Neuronal stem cell (in vitro differentiated cells): ENCODE results near the gene SH3BP1.
A peak's percentile ranks its signal among the peaks of the same experiment; 100 is the strongest.
"Not testable (repeated sequence)": the region's sequence is repeated elsewhere in the genome, so short reads cannot be mapped to it uniquely, and the experiment has no call there.

ENCODE experiments used
- DNase-seq: peaks from one replicate; pipeline ENCODE4 v3.0.0-alpha.2; 2013; ENCODE audit warnings: low spot score
- H2AFZ ChIP-seq: one replicate; pipeline ENCODE4 v1.6.1; 2013; ENCODE audit warnings: mild to moderate bottlenecking, low read length, inconsistent platforms
- H2AK5ac ChIP-seq: 2 replicates; pipeline ENCODE4 v1.6.1; 2013; ENCODE audit warnings: low read depth, mild to moderate bottlenecking, inconsistent platforms, low read length, moderate library complexity, mixed read lengths
- H2BK120ac ChIP-seq: 2 replicates; pipeline ENCODE4 v1.6.1; 2013; ENCODE audit warnings: low read depth, mild to moderate bottlenecking, inconsistent platforms, low read length, moderate library complexity, mixed read lengths
- H2BK12ac ChIP-seq: one replicate; pipeline ENCODE4 v1.6.1; 2013; ENCODE audit warnings: low read length, inconsistent platforms
- H2BK15ac ChIP-seq: 2 replicates; pipeline ENCODE4 v1.6.1; 2013; ENCODE audit warnings: mild to moderate bottlenecking, low read length, inconsistent platforms, mixed read lengths
- H2BK5ac ChIP-seq: one replicate; pipeline ENCODE4 v1.6.1; 2013; ENCODE audit warnings: inconsistent platforms, mild to moderate bottlenecking, low read length, moderate library complexity
- H3K14ac ChIP-seq: one replicate; pipeline ENCODE4 v1.6.1; 2013; ENCODE audit warnings: low read length, inconsistent platforms
- H3K18ac ChIP-seq: 2 replicates; pipeline ENCODE4 v1.6.1; 2013; ENCODE audit warnings: low read length, inconsistent platforms
- H3K23ac ChIP-seq: 2 replicates; pipeline ENCODE4 v1.6.1; 2013; ENCODE audit warnings: low read depth, mild to moderate bottlenecking, mixed read lengths, low read length, inconsistent platforms; ENCODE audit not compliant: poor library complexity
- H3K27ac ChIP-seq: replicated peaks from 3 replicates; pipeline ENCODE4 v1.5.1; 2013; ENCODE audit warnings: low read length, inconsistent platforms
- H3K27me3 ChIP-seq, 3 experiments: 2 replicates each; pipeline ENCODE4 v1.6.1; 2013; ENCODE audit warnings: low read length in 3 of 3, mild to moderate bottlenecking in 2 of 3, inconsistent platforms in 1 of 3, low read depth in 1 of 3, mixed read lengths in 1 of 3, moderate library complexity in 1 of 3; ENCODE audit not compliant: control insufficient read depth in 3 of 3, insufficient read depth in 3 of 3
- H3K36me3 ChIP-seq, 2 donors: replicated peaks in 1 of 2; 2 replicates each; pipeline ENCODE4 v1.6.1; 2013; ENCODE audit warnings: low read length in 2 of 2; ENCODE audit not compliant: control insufficient read depth in 2 of 2, insufficient read depth in 2 of 2
- H3K4ac ChIP-seq: 2 replicates; pipeline ENCODE4 v1.6.1; 2013; ENCODE audit warnings: inconsistent platforms, mild to moderate bottlenecking, low read length, moderate library complexity
- H3K4me1 ChIP-seq, 2 donors: 1 replicate in 1 of 2; 2 replicates in 1 of 2; pipeline ENCODE4 v1.6.1; 2013; ENCODE audit warnings: low read length in 2 of 2, low read depth in 1 of 2; ENCODE audit not compliant: control insufficient read depth in 2 of 2, insufficient read depth in 1 of 2
- H3K4me2 ChIP-seq: one replicate; pipeline ENCODE4 v1.6.1; 2013; ENCODE audit warnings: mild to moderate bottlenecking, low read length, inconsistent platforms; ENCODE audit not compliant: insufficient read depth, poor library complexity, severe bottlenecking
- H3K4me3 ChIP-seq, 2 donors: 2 replicates each; pipeline ENCODE4 v1.5.1; 2013; ENCODE audit warnings: low read length in 2 of 2, mild to moderate bottlenecking in 2 of 2, inconsistent platforms in 1 of 2, moderate library complexity in 1 of 2
- H3K79me1 ChIP-seq: one replicate; pipeline ENCODE4 v1.6.1; 2013; ENCODE audit warnings: low read depth, mild to moderate bottlenecking, inconsistent platforms, low read length, moderate library complexity
- H3K9ac ChIP-seq: one replicate; pipeline ENCODE4 v1.6.1; 2013; ENCODE audit warnings: mild to moderate bottlenecking, low read depth, low read length, inconsistent platforms; ENCODE audit not compliant: poor library complexity
- H3K9me3 ChIP-seq, 2 donors: replicated peaks in 1 of 2; 2 replicates each; pipeline versions ENCODE3 to v1.6.1; 2013; ENCODE audit warnings: low read length in 2 of 2, mild to moderate bottlenecking in 2 of 2, inconsistent platforms in 1 of 2, low read depth in 1 of 2, mixed read lengths in 1 of 2, moderate library complexity in 1 of 2; ENCODE audit not compliant: control insufficient read depth in 2 of 2, insufficient read depth in 1 of 2
- H4K8ac ChIP-seq: one replicate; pipeline ENCODE4 v1.6.1; 2013; ENCODE audit warnings: low read depth, mild to moderate bottlenecking, inconsistent platforms, low read length, moderate library complexity
- H4K91ac ChIP-seq: one replicate; pipeline ENCODE4 v1.6.1; 2013; ENCODE audit warnings: low read length, low read depth, mild to moderate bottlenecking, inconsistent platforms; ENCODE audit not compliant: poor library complexity
- WGBS, 2 donors: extraction: QIAGEN DNeasy Blood & Tissue Kit; methylation state at CpG; one replicate each; pipeline ENCODE4 v1.1.7; 2013; ENCODE audit warnings: missing lambda C conversion rate in 2 of 2, mixed read lengths in 1 of 2; ENCODE audit not compliant: insufficient read length in 2 of 2, insufficient replicate concordance in 1 of 2; ENCODE audit errors: extremely low coverage in 2 of 2; 5-methylcytosine and 5-hydroxymethylcytosine counted together

Gene SH3BP1

DNA sequence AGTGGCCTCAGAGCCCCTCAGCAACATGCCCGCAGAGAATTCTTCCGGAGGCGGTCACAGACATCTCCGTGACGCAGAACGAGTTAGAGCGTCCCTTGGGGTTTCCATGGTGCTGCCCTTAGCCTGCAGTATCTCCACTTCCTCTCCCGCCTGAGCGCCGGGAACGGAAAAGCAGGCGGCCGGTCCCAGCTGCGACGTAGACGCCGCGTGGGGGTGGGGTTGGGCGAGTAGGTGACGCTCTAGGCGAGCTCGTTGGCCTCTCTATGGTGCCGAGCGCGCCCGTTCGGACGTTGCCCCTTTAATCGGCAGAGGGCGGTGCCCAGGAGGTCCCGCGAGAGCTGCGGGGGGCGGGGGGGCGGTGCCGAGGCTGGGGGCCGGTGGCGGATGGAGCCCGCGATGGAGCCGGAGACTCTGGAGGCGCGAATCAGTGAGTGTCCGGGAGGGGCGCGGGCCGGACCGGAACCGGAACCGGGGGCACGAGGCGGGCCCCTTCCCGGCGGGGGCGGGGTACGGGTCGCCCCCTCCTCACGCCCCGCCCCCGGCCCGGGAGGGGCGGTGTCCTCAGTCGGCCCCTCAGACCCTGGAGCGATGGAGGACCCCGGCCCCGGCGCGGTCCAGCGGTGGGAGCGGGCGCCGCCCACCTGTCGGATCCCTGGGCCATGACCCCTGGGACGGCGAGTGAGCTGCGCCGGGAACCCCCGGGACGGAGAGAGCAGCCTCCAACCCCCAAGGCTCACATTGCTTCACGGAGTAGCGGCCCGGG is 30.8 kb upstream of the SH3BP1 start, which contains the start of gene GGA1:
TSS of gene GGA1 (plus strand) at position 358 of the 763 bp plus-strand sequence. CDS start at position 385, 27 bp downstream.
- H2BK120ac ChIP-seq = peak within 1 kb of the TSS; percentile 96

GRCh38 chr22:37609240-37610152 is 30.0 kb upstream of the SH3BP1 start:
- H2BK120ac ChIP-seq = no peak overlapping the region
- H3K4me2 ChIP-seq = peak overlapping the region; percentile 88
- H2BK12ac ChIP-seq = peak overlapping the region; percentile 32
- no peak overlapping the region for H4K8ac ChIP-seq
- peak overlapping the region; percentile 81 for H2BK15ac ChIP-seq
- peak overlapping the region; percentile 69 for H2AK5ac ChIP-seq
- peak overlapping the region; percentile 67 for H3K14ac ChIP-seq
- H3K4me1 ChIP-seq = peaks cover 11 to 14% of the 10 kb centered on the region in 2 donors
- H3K9me3 ChIP-seq = no peaks in the 10 kb centered on the region
- H2BK5ac ChIP-seq = no peak overlapping the region
- peaks cover 2 to 23% of the 10 kb centered on the region in 2 donors for H3K36me3 ChIP-seq
- H3K18ac ChIP-seq = peak overlapping the region; percentile 91
- H3K4ac ChIP-seq = no peak overlapping the region
- peak overlapping the region; percentile 86 to 92 for H3K4me3 ChIP-seq
- no peaks in the 10 kb centered on the region for H3K79me1 ChIP-seq
- no peak overlapping the region for H4K91ac ChIP-seq
- H2AFZ ChIP-seq = peak overlapping the region; percentile 88
- H3K9ac ChIP-seq = peak overlapping the region; percentile 99
- H3K23ac ChIP-seq = peak overlapping the region; percentile 80
- no peak for DNase-seq
- H3K27me3 ChIP-seq = peaks cover 0 to 7% (median 0%) of the 10 kb centered on the region in 3 experiments
- peak overlapping the region; percentile 100 for H3K27ac ChIP-seq
- WGBS, 2 donors = no CpG with 5 or more reads among the region's 26 CpGs

More for the DNA sequence above, 30.8 kb upstream of the SH3BP1 start, which contains the start of gene GGA1:
- Histone ChIP-seq H3K27me3 (peaks cover 0 to 7% (median 0%) of the 10 kb centered on the region in 3 experiments), H2AK5ac (peak within 1 kb of the TSS; percentile 69), H3K9ac (peak within 1 kb of the TSS; percentile 99), H3K4ac (peak within 1 kb of the TSS; percentile 97), H2BK15ac (peak within 1 kb of the TSS; percentile 81), H4K91ac (no peak within 1 kb of the TSS), H2BK12ac (peak within 1 kb of the TSS; percentile 32), H3K36me3 (peaks cover 2 to 15% of the 10 kb centered on the region in 2 donors), H3K23ac (peak within 1 kb of the TSS; percentile 80), H3K4me3 (peak within 1 kb of the TSS; percentile 86 to 92), H3K9me3 (no peaks in the 10 kb centered on the region), H4K8ac (no peak within 1 kb of the TSS), H3K79me1 (no peaks in the 10 kb centered on the region), H3K4me2 (peak within 1 kb of the TSS; percentile 88), H2AFZ (peak within 1 kb of the TSS; percentile 88), H3K18ac (peak within 1 kb of the TSS; percentile 99), H3K4me1 (peaks cover 11 to 14% of the 10 kb centered on the region in 2 donors), H3K14ac (peak within 1 kb of the TSS; percentile 67), H3K27ac (peak within 1 kb of the TSS; percentile 100), H2BK5ac (peak within 1 kb of the TSS; percentile 98)
- no CpG with 5 or more reads among the region's 82 CpGs for WGBS, 2 donors
- DNase-seq = peak; percentile 95

GRCh38 chr22:37610153-37610475 is 29.4 kb upstream of the SH3BP1 start:
- H3K9me3 ChIP-seq, H4K91ac ChIP-seq, H3K4ac ChIP-seq, H4K8ac ChIP-seq, H3K9ac ChIP-seq, H2BK5ac ChIP-seq, H2BK12ac ChIP-seq, H3K79me1 ChIP-seq, H3K27ac ChIP-seq, H2AK5ac ChIP-seq, H3K27me3 ChIP-seq, H3K23ac ChIP-seq, H3K4me2 ChIP-seq, H2BK15ac ChIP-seq, DNase-seq, H3K14ac ChIP-seq, H2BK120ac ChIP-seq, H3K18ac ChIP-seq: not testable (repeated sequence)
- no CpG with 5 or more reads among the region's 3 CpGs for WGBS, 2 donors
- peaks cover 2 to 27% of the 10 kb centered on the region in 2 donors for H3K36me3 ChIP-seq
- peak overlapping the region; percentile 88 for H2AFZ ChIP-seq
- peaks cover 11 to 14% of the 10 kb centered on the region in 2 donors for H3K4me1 ChIP-seq
- peak overlapping the region in 1 of 2 donors; percentile 86 for H3K4me3 ChIP-seq
